Neural cell (in vitro differentiated cells): Measurements from ENCODE around the gene HNRNPF.

ENCODE experiments used
- EP300 ChIP-seq: fragments of 450-650 bp; conservative IDR thresholded peaks from 2 replicates; pipeline ENCODE4 v1.6.1; 2014; ENCODE audit warnings: antibody characterized with exemption, mild to moderate bottlenecking, moderate library complexity; ENCODE audit not compliant: poor library complexity, severe bottlenecking
- EZH2 ChIP-seq: fragments of 200-600, 300-800 bp; shearing (Covaris generic), sonication (generic); IDR thresholded peaks from 2 replicates; pipeline ENCODE4 v1.6.1; 2014; ENCODE audit warnings: antibody characterized with exemption, low read length, borderline replicate concordance, mild to moderate bottlenecking; ENCODE audit not compliant: insufficient read depth, poor library complexity, severe bottlenecking
- POLR2AphosphoS5 ChIP-seq: IDR thresholded peaks from 2 replicates; pipeline ENCODE4 v1.6.1; 2012
- RAD21 ChIP-seq: fragments of 450-650 bp; conservative IDR thresholded peaks from 2 replicates; pipeline ENCODE4 v1.6.1; 2014; ENCODE audit warnings: antibody characterized with exemption, mild to moderate bottlenecking, moderate library complexity
- SMC3 ChIP-seq: fragments of 450-650 bp; conservative IDR thresholded peaks from 2 replicates; pipeline ENCODE4 v1.6.1; 2014; ENCODE audit warnings: antibody characterized with exemption, mild to moderate bottlenecking, moderate library complexity; ENCODE audit not compliant: poor library complexity
- TF ChIP-seq, protein P1 (sequence below): fragments of 450-650 bp; IDR thresholded peaks from 2 replicates; pipeline ENCODE4 v1.5.1; 2014; ENCODE audit warnings: antibody characterized with exemption, mild to moderate bottlenecking, moderate library complexity; ENCODE audit not compliant: poor library complexity, severe bottlenecking
- TF ChIP-seq, protein P2 (sequence below): IDR thresholded peaks from 2 replicates; pipeline ENCODE4 v1.6.1; 2012; ENCODE audit warnings: borderline replicate concordance

DNA sequence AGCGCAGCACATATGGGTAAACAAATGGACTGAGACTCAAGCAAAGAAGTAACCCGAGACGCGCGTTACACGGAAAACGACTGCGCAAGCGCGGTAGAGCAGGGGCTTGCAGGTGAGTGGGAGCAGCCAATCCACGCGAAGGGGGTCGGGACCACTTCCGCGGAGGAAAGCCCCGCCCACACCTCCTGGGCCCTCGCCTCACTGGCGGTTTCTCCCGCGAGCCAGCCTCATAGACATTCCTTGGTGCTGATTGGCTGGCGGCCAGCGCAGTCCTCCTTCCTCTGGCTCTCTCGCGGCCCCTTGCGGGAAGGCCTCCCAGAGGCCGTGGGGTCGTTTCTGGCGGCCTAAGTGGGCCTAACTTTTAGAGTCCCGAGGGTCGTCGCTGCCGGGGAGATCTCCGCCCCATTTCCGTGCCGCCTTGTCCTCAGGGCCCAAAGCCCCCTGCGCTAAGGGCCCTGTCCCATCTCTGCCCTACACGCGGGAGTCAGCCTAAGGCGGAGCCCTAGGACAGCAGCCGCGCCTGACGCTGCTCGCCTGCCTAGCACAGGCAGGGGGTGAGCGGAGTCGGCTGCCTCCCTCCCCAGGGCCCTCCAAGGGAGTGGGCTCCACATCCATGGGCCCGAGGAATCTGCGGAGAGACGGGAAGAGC lies 46.7 kb downstream of the HNRNPF start:
- TF ChIP-seq, protein P1, sequence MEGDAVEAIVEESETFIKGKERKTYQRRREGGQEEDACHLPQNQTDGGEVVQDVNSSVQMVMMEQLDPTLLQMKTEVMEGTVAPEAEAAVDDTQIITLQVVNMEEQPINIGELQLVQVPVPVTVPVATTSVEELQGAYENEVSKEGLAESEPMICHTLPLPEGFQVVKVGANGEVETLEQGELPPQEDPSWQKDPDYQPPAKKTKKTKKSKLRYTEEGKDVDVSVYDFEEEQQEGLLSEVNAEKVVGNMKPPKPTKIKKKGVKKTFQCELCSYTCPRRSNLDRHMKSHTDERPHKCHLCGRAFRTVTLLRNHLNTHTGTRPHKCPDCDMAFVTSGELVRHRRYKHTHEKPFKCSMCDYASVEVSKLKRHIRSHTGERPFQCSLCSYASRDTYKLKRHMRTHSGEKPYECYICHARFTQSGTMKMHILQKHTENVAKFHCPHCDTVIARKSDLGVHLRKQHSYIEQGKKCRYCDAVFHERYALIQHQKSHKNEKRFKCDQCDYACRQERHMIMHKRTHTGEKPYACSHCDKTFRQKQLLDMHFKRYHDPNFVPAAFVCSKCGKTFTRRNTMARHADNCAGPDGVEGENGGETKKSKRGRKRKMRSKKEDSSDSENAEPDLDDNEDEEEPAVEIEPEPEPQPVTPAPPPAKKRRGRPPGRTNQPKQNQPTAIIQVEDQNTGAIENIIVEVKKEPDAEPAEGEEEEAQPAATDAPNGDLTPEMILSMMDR = no peak
- no peak for TF ChIP-seq SMC3
- no peak for TF ChIP-seq EP300
- no peak for TF ChIP-seq EZH2
- TF ChIP-seq RAD21 = no peak
- no peak for TF ChIP-seq POLR2AphosphoS5
- TF ChIP-seq, protein P2, sequence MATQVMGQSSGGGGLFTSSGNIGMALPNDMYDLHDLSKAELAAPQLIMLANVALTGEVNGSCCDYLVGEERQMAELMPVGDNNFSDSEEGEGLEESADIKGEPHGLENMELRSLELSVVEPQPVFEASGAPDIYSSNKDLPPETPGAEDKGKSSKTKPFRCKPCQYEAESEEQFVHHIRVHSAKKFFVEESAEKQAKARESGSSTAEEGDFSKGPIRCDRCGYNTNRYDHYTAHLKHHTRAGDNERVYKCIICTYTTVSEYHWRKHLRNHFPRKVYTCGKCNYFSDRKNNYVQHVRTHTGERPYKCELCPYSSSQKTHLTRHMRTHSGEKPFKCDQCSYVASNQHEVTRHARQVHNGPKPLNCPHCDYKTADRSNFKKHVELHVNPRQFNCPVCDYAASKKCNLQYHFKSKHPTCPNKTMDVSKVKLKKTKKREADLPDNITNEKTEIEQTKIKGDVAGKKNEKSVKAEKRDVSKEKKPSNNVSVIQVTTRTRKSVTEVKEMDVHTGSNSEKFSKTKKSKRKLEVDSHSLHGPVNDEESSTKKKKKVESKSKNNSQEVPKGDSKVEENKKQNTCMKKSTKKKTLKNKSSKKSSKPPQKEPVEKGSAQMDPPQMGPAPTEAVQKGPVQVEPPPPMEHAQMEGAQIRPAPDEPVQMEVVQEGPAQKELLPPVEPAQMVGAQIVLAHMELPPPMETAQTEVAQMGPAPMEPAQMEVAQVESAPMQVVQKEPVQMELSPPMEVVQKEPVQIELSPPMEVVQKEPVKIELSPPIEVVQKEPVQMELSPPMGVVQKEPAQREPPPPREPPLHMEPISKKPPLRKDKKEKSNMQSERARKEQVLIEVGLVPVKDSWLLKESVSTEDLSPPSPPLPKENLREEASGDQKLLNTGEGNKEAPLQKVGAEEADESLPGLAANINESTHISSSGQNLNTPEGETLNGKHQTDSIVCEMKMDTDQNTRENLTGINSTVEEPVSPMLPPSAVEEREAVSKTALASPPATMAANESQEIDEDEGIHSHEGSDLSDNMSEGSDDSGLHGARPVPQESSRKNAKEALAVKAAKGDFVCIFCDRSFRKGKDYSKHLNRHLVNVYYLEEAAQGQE = no peak
